GM21576 (cell line): ENCODE results near the gene ADAMTS17.

Source experiments
- ATAC-seq: cut with Tn5 transposase; IDR thresholded peaks from one replicate; pipeline ENCODE4 v1.9.1; 2021; ENCODE audit warnings: mild to moderate bottlenecking, moderate library complexity; ENCODE audit not compliant: unreplicated experiment

Gene ADAMTS17

DNA sequence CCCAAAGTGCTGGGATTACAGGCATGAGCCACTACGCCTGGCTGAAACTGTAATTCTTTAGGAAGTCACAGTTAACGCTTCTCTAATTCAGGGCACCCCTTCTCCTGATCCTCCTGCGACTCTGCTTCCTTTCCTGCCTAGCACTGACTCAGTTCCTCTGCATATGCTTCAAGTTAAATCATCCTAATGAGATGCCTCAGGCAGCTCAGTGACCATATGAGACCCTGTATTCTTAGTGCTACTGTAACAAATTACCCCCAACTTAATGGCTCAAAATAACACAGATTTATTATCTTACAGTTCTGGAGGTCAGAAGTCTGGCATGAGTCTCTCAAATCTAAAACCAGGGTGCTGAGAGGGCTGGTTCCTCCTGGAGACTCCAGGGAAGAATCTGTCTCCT lies 336.8 kb downstream of the ADAMTS17 start:
- no peak for ATAC-seq

DNA sequence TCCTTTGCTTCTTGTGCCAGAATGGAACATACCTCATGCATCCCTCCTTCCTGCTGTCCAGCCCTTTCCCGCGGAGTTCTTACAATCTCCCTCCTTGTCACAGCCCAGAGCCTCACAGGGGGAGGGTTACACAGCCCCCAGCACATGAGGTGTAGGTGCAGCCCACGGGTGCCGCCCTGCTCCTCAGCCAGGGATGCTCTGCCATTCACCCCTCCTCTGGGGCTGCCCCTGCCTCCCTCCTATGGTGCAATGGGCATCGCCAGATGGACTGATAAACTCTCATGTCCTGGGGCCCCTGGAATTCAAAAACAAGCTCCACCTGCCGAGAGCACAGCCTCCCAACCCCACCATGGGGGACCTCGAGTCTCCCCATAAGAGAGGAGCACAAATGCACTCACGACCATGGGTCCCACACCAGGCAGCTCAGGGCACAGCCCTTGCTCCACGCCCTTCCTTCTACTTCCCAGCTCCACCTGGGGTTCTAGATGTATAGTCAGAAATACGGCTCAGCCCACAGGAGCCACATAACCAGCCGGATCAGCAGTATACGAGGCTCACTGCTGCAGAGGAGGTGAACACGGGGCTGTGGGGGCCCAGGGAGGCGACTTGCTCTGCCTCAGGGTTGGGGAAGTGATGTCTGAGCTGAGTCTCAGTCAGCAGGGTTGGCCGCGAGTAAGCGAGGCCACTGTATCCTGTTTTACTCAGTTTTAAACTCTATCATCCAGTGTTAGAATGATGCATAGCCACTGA lies 338.8 kb downstream of the ADAMTS17 start:
- no peak for ATAC-seq

DNA sequence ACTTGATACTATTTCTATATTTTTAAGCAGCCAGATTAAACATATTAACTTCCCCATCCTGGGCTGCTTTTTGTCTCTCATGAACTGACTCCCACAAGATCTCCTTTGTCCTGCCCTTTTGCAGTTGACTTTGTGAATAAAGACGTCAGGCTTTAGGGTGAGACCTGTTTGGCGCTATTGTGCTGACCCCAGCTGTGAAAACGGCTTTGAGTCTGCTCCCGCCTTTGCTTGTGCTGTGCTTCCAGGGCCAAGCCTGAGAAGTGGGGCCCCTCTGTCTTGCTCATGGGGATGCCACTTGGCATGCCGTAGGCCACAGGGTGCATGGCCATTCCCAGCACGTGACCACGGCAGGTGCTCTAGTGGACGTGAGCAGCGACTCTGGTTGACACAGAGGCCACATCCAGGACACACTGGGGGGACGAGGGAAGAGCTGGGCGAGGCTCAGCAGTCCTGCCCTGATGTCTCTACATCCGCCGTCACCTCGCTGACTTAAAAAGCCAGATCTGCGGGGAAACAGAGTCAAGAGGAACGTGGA lies 339.6 kb downstream of the ADAMTS17 start:
- no peak for ATAC-seq

DNA sequence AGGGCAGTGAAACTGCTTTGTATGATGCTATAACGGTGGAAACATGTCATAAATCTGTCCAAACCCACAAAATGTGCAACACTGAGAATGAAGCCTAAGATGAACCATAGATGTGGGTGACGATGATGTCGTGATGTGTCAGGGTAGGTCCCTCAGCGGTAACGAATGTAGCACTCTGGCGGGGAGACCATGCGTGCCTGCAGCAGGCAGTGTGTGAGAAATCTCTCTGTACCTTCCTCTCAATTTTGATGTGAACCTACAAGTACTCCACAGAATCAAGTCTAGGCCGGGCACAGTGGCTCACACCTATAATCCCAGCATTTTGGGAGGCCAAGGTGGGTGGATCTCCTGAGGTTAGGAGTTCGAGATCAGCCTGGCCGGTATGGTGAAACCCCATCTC lies 340.4 kb downstream of the ADAMTS17 start:
- ATAC-seq, result no peak

DNA sequence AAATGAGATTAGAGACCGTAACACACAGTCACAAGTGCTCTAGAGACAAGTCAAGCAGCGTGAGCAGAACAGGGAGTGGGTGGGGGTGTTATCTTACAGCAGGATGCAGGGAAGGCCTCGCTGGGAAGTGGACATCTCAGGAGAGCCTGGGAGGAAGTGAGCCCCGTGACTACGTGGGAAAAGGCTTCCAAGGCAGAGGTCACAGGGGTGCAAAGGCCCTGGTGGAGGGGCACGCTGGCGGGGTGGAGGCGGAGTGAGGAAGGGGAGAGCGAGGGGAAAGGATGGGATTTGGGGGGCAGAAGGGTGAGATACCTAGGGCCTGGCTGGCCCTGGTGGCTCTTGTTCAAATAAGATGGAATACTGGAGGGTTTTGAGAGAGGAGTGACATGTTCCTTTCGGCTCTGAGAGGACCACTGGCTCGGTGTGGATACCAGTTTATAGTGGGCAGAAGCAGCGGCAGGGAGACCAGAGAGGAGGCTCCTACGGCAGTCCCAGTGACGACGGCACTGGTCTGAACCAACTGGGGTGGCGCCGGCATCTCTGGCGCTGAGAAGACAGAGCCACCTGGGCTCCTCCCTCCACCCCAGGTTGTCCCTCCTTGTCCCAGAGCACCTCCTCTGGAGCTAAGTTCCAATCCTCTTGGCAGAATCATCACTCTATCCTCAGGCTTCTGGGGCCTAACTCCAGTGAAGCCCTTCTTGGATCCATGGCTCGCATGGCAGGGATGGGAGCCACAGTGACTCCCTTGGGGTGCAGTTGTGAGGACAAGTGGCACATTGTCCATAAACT lies 342.3 kb downstream of the ADAMTS17 start:
- ATAC-seq, result no peak

DNA sequence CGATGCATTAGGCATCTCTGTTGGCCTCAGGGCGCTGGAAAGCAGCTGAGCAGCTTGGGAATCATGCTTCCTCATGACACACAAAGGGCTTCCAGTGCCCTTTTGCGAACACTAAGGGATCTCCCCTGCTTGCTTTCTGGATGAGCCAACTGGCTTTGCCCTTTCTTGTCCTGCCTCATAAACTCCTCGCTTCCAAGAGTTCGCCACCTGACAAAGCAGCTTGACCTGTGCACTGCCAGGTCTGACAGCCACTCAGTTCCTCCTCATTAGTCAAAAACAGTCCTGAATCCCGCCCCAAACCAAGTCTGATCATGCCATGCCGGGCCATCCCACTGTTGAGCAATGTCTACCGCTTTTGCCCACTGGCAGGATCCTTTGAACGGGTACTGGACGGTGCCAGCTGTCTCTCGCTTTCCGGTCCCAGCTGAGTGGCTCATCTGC lies 343.1 kb downstream of the ADAMTS17 start:
- ATAC-seq, result no peak

DNA sequence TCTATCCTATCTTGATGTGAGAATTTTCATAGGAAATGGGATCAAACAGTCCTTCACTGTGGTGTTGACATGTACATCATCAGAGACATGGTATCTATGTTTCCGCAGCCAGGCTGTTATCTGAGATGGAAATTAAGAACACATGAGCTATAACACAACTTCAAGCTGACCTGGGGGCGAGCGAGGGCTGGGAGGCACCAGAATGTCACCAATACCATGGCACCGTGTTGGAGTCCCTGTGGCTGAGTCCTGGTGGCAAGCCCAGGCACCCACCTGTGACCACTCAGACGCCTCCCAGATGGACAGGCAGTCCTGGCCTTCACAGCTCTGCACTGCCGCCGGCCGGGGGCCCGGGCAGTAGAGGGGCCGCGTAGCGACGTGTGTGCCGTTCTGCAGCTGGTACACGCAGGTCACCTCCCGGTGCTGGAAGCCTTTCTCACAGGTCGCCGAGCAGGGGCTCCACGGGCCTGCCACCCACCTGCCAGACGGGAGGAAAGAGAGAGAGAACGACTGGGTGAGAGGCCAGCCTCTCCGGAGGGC lies 344.6 kb downstream of the ADAMTS17 start:
- no peak for ATAC-seq

DNA sequence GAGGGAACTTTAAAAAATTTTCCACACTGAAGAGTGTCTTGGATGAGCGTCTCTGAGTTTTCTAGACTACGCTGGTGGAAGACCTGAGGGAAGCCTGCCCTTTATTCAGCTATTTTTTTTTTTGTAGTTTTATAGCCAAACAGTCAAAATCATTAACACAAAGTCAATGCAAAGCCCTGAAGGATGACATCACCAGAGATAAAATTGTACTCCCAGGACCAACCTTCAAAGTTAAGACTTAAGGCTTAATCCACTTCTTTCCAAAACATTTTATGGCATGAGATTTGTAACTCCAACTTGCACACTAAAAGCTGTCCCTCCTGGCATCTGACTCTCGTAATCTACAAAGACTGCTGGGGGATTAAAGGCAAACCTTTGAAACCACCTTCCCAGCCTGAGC lies 345.1 kb downstream of the ADAMTS17 start:
- ATAC-seq, result no peak

DNA sequence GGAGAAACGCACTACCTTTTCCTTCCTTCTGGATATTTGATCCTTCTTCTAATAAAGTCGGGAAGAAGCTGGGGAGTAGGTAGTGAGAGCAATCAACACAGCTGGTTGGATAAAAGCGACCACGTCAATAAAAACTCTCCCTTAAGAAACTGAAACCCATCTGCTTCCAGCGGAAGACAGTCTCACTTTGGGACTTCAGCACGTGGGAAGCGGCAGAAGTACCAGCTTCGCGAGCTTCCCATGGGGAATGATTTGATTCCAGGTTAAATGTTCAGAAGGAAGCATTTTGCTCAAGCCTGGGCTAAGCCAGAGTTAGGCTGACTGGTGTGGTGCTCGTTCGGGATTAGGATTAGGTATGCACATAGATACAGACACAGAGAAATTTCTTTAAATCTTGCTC lies 346.2 kb downstream of the ADAMTS17 start:
- no peak for ATAC-seq

DNA sequence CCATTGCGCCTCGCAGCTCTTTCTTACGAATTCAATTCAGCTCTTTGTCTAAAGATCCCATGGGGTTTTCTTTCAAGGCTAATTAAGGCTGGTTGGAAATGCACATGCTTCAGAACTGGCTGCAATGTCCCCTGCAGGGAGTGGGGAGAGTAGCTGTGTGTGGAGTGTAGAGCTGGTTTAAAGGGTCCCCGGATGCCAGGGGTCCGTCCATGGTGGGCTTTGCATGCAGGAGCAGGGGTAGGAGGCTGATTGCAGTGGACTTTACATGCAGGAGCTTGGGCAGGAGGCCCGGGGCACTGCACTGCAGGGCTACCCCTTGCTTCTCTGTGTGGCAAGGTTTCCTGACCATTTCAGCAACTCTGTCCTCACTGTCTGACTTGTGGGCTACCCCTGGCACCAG lies 346.9 kb downstream of the ADAMTS17 start:
- ATAC-seq, result no peak

DNA sequence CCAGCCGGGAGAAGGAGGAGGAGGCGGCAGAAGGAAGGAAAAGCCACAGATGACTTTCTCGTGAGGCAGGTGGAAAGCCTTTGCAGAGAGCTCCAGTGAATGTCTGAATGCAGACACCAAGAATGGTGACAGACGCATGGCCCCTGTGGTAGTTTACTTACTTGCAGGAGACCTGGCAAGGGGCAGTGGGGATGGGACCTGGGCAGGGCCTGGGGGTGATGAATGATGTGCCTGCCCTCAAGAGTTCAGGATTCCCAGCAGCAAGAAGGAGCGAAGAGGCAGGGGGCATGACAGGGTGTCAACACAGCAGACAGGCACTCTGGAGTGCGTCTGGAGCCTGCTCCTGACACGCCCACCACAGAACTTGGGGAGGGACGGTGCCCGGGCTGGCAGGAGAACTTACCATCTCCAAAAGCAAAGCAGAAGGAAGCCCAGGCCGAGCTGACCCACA lies 348.1 kb downstream of the ADAMTS17 start:
- no peak for ATAC-seq

DNA sequence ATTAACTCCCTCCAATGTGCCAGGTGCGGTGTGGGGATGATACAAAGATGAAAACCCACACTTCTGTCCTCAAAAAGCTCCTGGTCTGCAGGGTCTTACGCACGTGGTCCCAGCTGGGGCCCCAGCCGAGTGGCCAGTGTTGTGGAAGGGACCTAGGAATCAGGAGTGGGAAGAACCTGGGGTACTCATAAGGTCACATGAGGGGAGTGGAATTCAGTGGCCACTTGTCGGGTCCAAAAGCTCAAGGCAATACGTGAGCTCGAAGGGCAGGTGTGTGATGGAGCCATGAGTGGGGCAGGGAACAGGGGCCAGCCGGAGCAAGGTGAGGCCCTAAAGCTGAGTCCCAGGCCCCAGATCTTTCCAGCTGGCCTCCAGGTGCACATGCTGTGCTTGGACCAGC lies 348.5 kb downstream of the ADAMTS17 start:
- no peak for ATAC-seq

DNA sequence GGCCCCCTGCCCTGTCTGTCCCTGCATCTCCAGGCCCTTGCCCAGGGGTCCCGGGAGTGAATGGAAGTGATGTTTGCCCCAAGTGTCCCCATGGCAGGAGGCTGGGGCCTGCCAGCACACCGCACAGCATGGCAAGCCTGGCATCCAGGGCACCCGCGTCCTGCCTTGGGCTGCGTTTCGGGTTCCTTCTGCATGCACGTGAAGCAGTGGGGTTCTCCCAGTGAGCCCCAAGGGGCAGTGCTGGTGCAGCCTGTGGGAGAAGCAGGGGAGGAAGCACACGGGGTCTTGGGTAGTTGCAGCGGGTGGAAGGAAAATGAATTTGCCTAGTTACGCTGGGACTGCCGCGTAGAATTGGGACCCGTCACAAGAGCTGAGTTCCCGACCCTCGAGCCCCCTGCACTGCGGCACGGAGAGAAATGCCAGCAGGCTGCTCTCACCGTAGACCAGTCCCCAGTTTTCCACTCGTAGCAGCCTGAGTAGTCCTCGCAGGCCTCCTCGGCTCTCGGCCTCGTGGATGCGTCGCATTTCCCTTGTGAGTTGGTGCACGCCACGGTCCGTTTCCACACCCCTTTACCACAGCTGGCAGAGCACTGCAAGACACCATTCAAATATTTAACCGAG lies 349.1 kb downstream of the ADAMTS17 start:
- no peak for ATAC-seq

DNA sequence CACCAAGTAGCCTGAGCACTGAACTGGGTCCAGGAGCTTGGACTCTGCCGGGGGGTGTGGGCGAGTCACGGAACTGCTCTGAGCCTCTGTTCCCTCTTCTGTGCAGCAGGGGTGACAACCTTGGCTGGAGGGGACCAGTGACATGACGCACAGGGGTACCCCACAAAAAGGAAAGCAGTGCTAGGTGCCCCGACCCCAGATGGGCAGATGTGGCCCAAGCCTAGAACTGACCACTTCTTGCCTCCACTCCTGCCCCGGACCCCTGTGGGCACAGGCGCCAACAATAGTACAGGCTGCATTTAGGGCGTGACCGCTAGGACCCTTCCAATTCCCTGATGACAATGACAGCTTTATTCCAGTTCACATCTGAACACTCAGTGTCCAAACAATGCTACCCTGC lies 352.7 kb downstream of the ADAMTS17 start:
- ATAC-seq, result no peak

DNA sequence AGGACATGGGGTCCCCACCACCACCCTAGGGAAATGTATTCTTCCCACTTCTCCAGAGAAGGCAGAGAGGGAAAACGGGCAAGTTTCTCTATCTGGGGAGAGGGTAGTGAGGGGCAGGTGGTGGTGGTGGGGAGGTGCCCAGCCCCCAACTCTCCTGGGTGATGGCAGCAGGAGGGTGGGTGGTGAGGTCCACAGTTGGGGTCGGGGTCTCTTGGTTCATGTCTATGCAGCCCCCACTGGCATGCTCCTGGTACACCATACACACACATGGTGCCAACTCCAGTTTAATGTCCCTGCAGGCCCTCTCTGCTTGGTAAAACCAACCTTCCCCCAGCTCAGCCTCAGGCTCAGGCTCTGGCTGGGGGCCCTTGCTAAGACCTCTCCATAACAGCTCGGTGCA lies 354.1 kb downstream of the ADAMTS17 start:
- ATAC-seq, result no peak

DNA sequence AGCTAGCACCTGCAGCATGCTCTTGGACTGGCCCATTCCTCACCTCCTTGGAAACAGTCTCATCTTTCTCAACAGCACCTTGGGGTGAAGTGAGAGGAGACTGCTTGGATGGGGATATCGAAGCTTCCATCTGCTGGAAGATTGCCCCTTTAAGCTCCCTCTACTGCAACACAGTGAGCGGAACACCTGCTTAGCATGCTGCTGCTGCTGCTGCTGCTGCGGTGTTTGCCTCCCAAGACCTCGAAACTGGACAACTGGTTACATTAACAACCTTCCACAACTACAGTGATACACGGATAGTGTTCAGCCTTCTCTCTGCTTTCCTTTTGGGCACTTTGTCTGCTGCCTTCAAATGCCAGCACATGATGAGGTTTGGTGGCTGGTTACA lies 354.7 kb downstream of the ADAMTS17 start:
- no peak for ATAC-seq

DNA sequence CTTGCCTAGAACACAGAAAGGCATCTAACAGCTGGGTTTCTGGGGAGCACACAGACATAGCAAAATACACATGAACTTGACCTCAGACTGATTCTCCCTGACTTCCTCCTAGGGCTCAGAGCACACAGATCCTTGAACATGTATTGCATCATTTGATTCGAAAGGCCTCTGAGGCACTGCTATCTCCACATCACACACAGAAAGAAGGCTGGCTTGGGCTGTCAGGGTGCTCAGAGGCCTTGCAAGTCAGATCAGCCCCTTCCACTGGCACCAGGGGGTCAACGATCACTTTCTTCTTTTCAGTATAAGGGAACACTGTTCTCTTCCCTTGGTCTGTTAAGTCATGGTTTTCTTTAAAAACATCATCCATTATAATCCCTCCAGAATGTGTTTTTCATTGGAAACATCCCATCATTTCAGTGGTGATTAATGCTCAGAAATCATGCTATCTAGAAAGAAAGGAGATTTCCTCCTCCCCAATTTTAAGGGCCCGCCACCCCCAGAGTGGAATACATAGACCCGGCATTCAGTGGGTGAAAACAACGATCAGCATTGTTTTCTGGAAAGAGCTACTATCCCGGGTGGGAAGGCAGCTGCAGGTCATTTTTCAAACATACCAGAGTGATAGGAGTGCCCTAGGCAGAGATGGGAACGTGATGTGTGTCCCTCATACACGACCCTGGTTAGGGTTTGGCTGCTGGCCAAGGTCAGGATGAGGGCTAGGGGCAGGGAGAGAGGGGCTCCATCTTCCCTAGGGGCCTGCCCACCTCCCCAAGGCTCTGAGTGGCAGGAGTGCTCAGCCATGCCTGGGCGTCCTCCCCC lies 355.3 kb downstream of the ADAMTS17 start:
- ATAC-seq, result no peak

DNA sequence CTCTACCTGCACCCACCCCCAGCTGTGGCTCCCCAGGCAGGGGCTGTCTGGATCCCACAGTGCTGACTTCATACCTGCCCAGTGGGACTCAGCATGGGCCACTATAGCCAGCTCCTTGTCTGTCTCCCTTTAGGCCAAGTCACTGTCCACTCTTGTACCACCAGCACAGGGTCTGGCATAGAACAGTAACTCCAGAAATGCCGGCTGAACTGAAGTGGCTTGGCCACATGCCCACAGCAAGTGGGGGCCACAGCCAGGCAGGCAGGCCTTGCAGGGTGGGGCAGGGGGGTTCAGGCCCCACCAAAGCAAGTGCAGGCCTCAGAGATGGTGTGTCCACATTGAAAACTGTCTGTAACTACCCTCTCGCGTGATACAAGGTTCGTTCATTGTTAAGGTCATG lies 355.9 kb downstream of the ADAMTS17 start:
- ATAC-seq, result no peak

DNA sequence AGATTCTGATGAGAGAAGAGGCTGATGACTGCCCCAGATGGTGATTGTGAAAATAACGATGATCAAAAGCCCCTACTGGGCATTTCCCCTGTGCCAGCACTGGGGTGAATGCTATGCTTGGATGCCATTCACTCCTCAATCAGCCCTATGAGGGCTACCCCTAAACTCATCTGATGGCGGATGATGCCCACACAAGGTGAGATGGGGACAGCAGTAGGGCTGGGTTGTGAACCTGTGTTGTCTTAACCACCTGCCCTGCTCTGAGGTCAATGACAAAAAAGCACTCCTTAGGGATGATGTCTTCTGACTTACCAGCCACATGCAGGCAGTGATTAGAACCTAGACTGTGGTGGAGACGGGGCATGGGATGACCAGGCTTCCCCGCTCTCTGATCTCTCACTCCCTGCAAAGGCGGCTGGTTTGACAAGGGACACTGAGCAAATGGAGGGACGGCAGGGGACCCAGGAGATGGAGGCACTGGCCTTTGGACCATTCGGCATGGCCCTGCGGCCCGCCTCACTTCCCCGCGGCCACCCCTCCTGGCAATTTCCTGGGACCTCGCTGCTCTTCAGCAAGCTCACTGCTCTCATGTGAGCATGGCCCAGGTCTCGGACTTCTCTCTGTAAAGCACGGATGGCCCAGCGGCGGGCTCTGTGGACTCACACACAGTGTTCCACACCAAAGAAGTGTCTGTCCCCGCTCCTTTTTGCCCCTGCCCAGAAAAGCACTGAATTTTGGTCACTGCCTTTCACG lies 357.1 kb downstream of the ADAMTS17 start:
- no peak for ATAC-seq

DNA sequence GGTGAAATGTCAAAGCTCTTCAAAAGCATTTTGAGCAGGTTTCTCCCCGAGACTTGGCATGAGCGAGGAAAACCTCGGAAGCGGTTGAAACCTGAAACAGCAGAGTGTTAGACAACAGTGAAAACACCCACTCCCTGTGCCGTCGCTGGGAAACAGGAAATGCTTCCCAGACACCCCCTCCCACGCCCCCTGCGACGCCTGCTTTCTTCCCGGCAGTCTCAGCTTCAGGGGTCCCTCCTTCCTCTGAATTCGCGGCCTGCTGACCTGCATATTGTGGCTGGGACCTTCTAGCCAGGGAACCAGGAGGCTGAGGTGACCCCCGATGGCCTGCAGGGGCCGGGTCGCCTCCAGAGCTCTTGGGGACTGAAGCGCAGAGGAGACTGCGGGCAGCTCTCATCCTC lies 357.9 kb downstream of the ADAMTS17 start:
- no peak for ATAC-seq
